ENCODE data around the gene C6orf58.

The C6orf58 gene

DNA sequence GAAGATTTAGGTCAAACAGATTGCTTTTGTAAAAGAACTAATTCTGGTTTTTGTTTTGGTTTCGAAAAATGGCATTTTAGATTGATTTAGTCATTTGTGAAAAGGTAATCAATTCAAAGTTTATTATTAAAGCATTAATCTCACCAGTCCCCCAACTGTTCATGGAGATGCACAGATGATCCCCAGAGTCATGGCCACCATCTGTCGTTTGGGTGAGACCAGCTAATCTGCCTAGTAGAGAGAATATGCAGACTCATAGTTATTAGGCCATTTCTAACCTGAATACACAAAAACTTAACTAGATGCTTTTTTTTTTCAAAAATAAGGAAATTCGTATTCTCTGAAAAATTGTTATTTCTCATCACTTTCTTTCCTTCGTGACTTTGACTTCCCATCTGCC lies 58.1 kb downstream of the C6orf58 start:
- H3K4me3 ChIP-seq (ENCODE audit: low read depth in 1 of 5, low read length in 5 of 5): no peak overlapping the region
- peaks cover 0 to 5% (median 0%) of the 10 kb centered on the region in 5 donors for H3K4me1 ChIP-seq (ENCODE audit: control insufficient read depth in 5 of 5, insufficient read depth in 5 of 5, low read length in 5 of 5)

GRCh38 chr6:127637830-127638409 lies 60.9 kb downstream of the C6orf58 start:
- Histone ChIP-seq H3K9me3 (ENCODE audit: control insufficient read depth in 5 of 5, low read length in 5 of 5) (no peaks in the 10 kb centered on the region), H3K27me3 (ENCODE audit: control insufficient read depth in 5 of 5, insufficient read depth in 4 of 5, low read length in 5 of 5) (no peaks in the 10 kb centered on the region), H3K36me3 (ENCODE audit: control insufficient read depth in 5 of 5, insufficient read depth in 5 of 5, low read length in 5 of 5) (no peaks in the 10 kb centered on the region), H3K4me3 (ENCODE audit: low read depth in 1 of 5, low read length in 5 of 5) (no peak overlapping the region), H3K4me1 (ENCODE audit: control insufficient read depth in 5 of 5, insufficient read depth in 5 of 5, low read length in 5 of 5) (peaks cover 0 to 5% (median 0%) of the 10 kb centered on the region in 5 donors), H3K27ac (ENCODE audit: low read depth, low read length) (no peak overlapping the region), H3K9ac (ENCODE audit: low read length in 5 of 5) (no peak overlapping the region)

More for the DNA sequence above, 58.1 kb downstream of the C6orf58 start:
- no peaks in the 10 kb centered on the region for H3K9me3 ChIP-seq (ENCODE audit: control insufficient read depth in 5 of 5, low read length in 5 of 5)
- H3K27ac ChIP-seq (ENCODE audit: low read depth, low read length): no peak overlapping the region
- no peak overlapping the region for H3K9ac ChIP-seq (ENCODE audit: low read length in 5 of 5)
- no peaks in the 10 kb centered on the region for H3K27me3 ChIP-seq (ENCODE audit: control insufficient read depth in 5 of 5, insufficient read depth in 4 of 5, low read length in 5 of 5)
- no peaks in the 10 kb centered on the region for H3K36me3 ChIP-seq (ENCODE audit: control insufficient read depth in 5 of 5, insufficient read depth in 5 of 5, low read length in 5 of 5)
